Stimulated activated CD8-positive, alpha-beta memory T cell treated with anti-CD3 and anti-CD28 coated beads, Interleukin-4, amount 100 ng/mL, for 1 hour (primary cell): ENCODE results near the gene SPAG5.

Experiments
- DNase-seq, 2 donors: peaks; one replicate each; pipeline ENCODE4 v3.0.0-alpha.2; 2020; ENCODE audit warnings: low read depth in 2 of 2, low spot score in 1 of 2

Gene SPAG5

GRCh38 chr17:28545141-28545503 lies 53.7 kb downstream of the SPAG5 start:
- no peak for DNase-seq

GRCh38 chr17:28544402-28545140 lies 54.3 kb downstream of the SPAG5 start:
- no peak for DNase-seq

- DNase-seq, result no peak
Measured at GRCh38 chr17:28541439-28541838, 57.4 kb downstream of the SPAG5 start.

GRCh38 chr17:28540231-28540630 lies 58.6 kb downstream of the SPAG5 start:
- DNase-seq, result no peak

- DNase-seq, result no peak
Measured at GRCh38 chr17:28538296-28538895, 60.4 kb downstream of the SPAG5 start.

- no peak for DNase-seq
Measured at GRCh38 chr17:28537219-28537610, 61.6 kb downstream of the SPAG5 start.

GRCh38 chr17:28536532-28537218 lies 62.1 kb downstream of the SPAG5 start:
- no peak for DNase-seq

GRCh38 chr17:28534740-28535375 lies 64.0 kb downstream of the SPAG5 start:
- DNase-seq, result no peak

- no peak for DNase-seq
Measured at GRCh38 chr17:28533091-28533807, 65.6 kb downstream of the SPAG5 start.

GRCh38 chr17:28532050-28532960 lies 66.5 kb downstream of the SPAG5 start:
- no peak for DNase-seq

- no peak for DNase-seq
Measured at GRCh38 chr17:28530926-28531325, 67.9 kb downstream of the SPAG5 start.

GRCh38 chr17:28530250-28530649 lies 68.6 kb downstream of the SPAG5 start:
- DNase-seq, result no peak

- DNase-seq, result no peak
Measured at GRCh38 chr17:28529013-28529400, 69.8 kb downstream of the SPAG5 start.

- DNase-seq, result no peak
Measured at GRCh38 chr17:28528327-28529012, 70.4 kb downstream of the SPAG5 start.

- DNase-seq, result no peak
Measured at GRCh38 chr17:28527859-28528258, 71.0 kb downstream of the SPAG5 start.
